B cell (primary cell): Measurements from ENCODE around the gene LAMC3. TPM values are rescaled to one million over a fixed set of nuclear protein-coding genes. Genes with fewer than 3 reads are reported as not detected.

Source experiments
- ATAC-seq: fragments of 200-7000 bp; cut with Tn5 transposase; one replicate; pipeline ENCODE4 v1.10.0; 2021; ENCODE audit warnings: low read depth, mild to moderate bottlenecking, moderate number of reproducible peaks, moderate library complexity
- CTCF ChIA-PET: fragments of 350-600 bp; sonication (Branson Sonifier 250); formaldehyde crosslinking; loops from one replicate; lab custom pipeline; 2021; ENCODE audit warnings: antibody characterized with exemption, inconsistent platforms; lab: Charles Lee
- POLR2A ChIA-PET: fragments of 350-600 bp; sonication (Branson Sonifier 250); formaldehyde crosslinking; loops from one replicate; lab custom pipeline; 2021; ENCODE audit warnings: antibody characterized with exemption; lab: Charles Lee
- DNase-seq: peaks from one replicate; pipeline ENCODE4 v3.0.0; 2013
- H2AFZ ChIP-seq: 2 replicates; pipeline ENCODE4 v1.6.1; 2012; ENCODE audit warnings: mild to moderate bottlenecking, low read depth, low read length; ENCODE audit not compliant: insufficient read depth, poor library complexity, severe bottlenecking
- H3K27ac ChIP-seq, 2 donors: 1 replicate in 1 of 2; 2 replicates in 1 of 2; pipeline ENCODE4 v1.5.1; 2012 to 2013; ENCODE audit warnings: low read length in 2 of 2, mild to moderate bottlenecking in 2 of 2, moderate library complexity in 1 of 2
- H3K27me3 ChIP-seq, 4 experiments: fragments of 200-600 bp in 1 of 4; sonication (generic) in 1 of 4; replicated peaks in 1 of 4; 1 replicate in 2 of 4; 2 replicates in 2 of 4; pipeline versions ENCODE4 v1.6.1 to v1.7.0; 2013 to 2016; ENCODE audit warnings: low read length in 3 of 4, mild to moderate bottlenecking in 2 of 4, mixed read lengths in 1 of 4, moderate library complexity in 1 of 4; ENCODE audit not compliant: insufficient read depth in 4 of 4, control insufficient read depth in 3 of 4; ENCODE audit errors: control extremely low read depth in 1 of 4
- H3K36me3 ChIP-seq, 2 experiments: replicated peaks in 1 of 2; 1 replicate in 1 of 2; 2 replicates in 1 of 2; pipeline versions ENCODE4 v1.6.1 to v1.7.1; 2013; ENCODE audit warnings: low read length in 1 of 2; ENCODE audit not compliant: insufficient read depth in 2 of 2, control insufficient read depth in 1 of 2; ENCODE audit errors: control extremely low read depth in 1 of 2, extremely low read depth in 1 of 2
- H3K4me1 ChIP-seq, 2 donors: fragments of 200-600 bp in 1 of 2; sonication (generic) in 1 of 2; 1 replicate in 1 of 2; 2 replicates in 1 of 2; pipeline versions ENCODE4 v1.5.1 to v1.6.1; 2013 to 2017; ENCODE audit warnings: low read length in 2 of 2; ENCODE audit not compliant: control insufficient read depth in 2 of 2, insufficient read depth in 2 of 2
- H3K4me2 ChIP-seq: replicated peaks from 2 replicates; pipeline ENCODE3; 2012; ENCODE audit warnings: mild to moderate bottlenecking, low read depth, low read length; ENCODE audit not compliant: poor library complexity, severe bottlenecking
- H3K4me3 ChIP-seq, 5 experiments: fragments of 200-600 bp in 1 of 5; sonication (generic) in 1 of 5; 1 replicate in 3 of 5; 2 replicates in 2 of 5; pipeline versions ENCODE4 v1.5.1 to v1.7.0; 2011 to 2016; ENCODE audit warnings: low read length in 4 of 5, mild to moderate bottlenecking in 4 of 5, low read depth in 2 of 5, control low read depth in 1 of 5, moderate library complexity in 1 of 5; ENCODE audit not compliant: insufficient read depth in 1 of 5; ENCODE audit errors: control extremely low read depth in 1 of 5, extremely low read depth in 1 of 5
- H3K79me2 ChIP-seq: fragments of 200-600 bp; sonication (generic); one replicate; pipeline ENCODE4 v1.6.0; 2016; ENCODE audit warnings: low read length; ENCODE audit not compliant: control insufficient read depth, insufficient read depth
- H3K9ac ChIP-seq: fragments of 200-600 bp; sonication (generic); 2 replicates; pipeline ENCODE4 v1.6.1; 2017; ENCODE audit warnings: mild to moderate bottlenecking, low read length, moderate library complexity
- H3K9me3 ChIP-seq, 3 donors: one replicate each; pipeline versions ENCODE4 v1.6.1 to v1.7.1; 2013; ENCODE audit warnings: low read length in 2 of 3; ENCODE audit not compliant: control insufficient read depth in 2 of 3, insufficient read depth in 1 of 3; ENCODE audit errors: control extremely low read depth in 1 of 3
- H4K20me1 ChIP-seq: 2 replicates; pipeline ENCODE4 v1.6.0; 2012; ENCODE audit warnings: mild to moderate bottlenecking, low read length; ENCODE audit not compliant: insufficient read depth, control insufficient read depth, poor library complexity, severe bottlenecking
- H3K27ac Mint-ChIP-seq: one replicate; pipeline ENCODE4 v1.8.0; 2021; ENCODE audit warnings: mixed read lengths
- H3K27me3 Mint-ChIP-seq: one replicate; pipeline ENCODE4 v1.8.0; 2021; ENCODE audit warnings: mixed read lengths
- H3K4me1 Mint-ChIP-seq: one replicate; pipeline ENCODE4 v1.8.0; 2021; ENCODE audit warnings: mixed read lengths
- H3K4me3 Mint-ChIP-seq: one replicate; pipeline ENCODE4 v1.8.0; 2021; ENCODE audit warnings: mixed read lengths
- H3K9me3 Mint-ChIP-seq: one replicate; pipeline ENCODE4 v1.8.0; 2022; ENCODE audit warnings: mixed read lengths; ENCODE audit not compliant: insufficient read depth
- CTCF ChIP-seq: fragments of 200-600 bp; IDR thresholded peaks from one replicate; pipeline ENCODE4 v1.8.0; 2022; ENCODE audit warnings: antibody characterized with exemption, mild to moderate bottlenecking
- EZH2 ChIP-seq: IDR thresholded peaks from 2 replicates; pipeline ENCODE4 v1.6.1; 2012; ENCODE audit warnings: borderline replicate concordance, low read depth, mild to moderate bottlenecking, moderate library complexity, low read length; ENCODE audit not compliant: insufficient read depth, poor library complexity, severe bottlenecking
- WGBS: methylation state at CpG from one replicate; pipeline ENCODE4 v1.1.5; 2013; ENCODE audit warnings: missing lambda C conversion rate; ENCODE audit not compliant: insufficient coverage; 5-methylcytosine and 5-hydroxymethylcytosine counted together
- intact Hi-C: fragments of 100-400 bp; cut with micrococcal nuclease; formaldehyde crosslinking; loops from one replicate; pipeline ENCODE4 v1.10.0; 2022
- polyA plus RNA-seq: library from polyadenylated mRNA; depleted of rRNA; stranded (reverse); fragments of >200 nt; gene quantifications from 2 replicates; pipeline ENCODE4 v1.2.3, GENCODE V29; 2012
- total RNA-seq, 2 donors: library from RNA; stranded (reverse); fragments of 120-200 nt in 1 of 2; gene quantifications; 1 replicate in 1 of 2; 2 replicates in 1 of 2; pipeline versions ENCODE4 v1.2.3 to v1.2.4, GENCODE V29; 2013 to 2022

LAMC3 gene
- total and polyA plus RNA-seq, 2 donors (not counting 1 experiment from before 2014, with no cell fraction given), result 0.25 to 0.45 TPM

GRCh38 chr9:130972957-130973685, 35.9 kb upstream of the LAMC3 start:
- H3K27me3 Mint-ChIP-seq, result peaks cover 18% of the 10 kb centered on the region
- H3K4me3 ChIP-seq, result no peak overlapping the region
- no peak overlapping the region for H3K27ac Mint-ChIP-seq
- 85% methylated on average over 19 of the region's 19 CpGs for WGBS
- CTCF ChIA-PET, result interaction anchor here (1.6 kb wide), 1 partner anchor 73 kb away, joined by 4 read pairs; no protein-coding TSS in a partner anchor
- H3K79me2 ChIP-seq, result no peaks in the 10 kb centered on the region
- H3K4me2 ChIP-seq, result no peak overlapping the region
- ATAC-seq, result no peak
- H3K36me3 ChIP-seq, result no peaks in the 10 kb centered on the region
- TF ChIP-seq EZH2 (no peak), CTCF (no peak)
- H3K27me3 ChIP-seq, result peaks cover 0 to 11% (median 0%) of the 10 kb centered on the region in 4 experiments
- H3K4me3 Mint-ChIP-seq, result no peak overlapping the region
- DNase-seq, result no peak
- H4K20me1 ChIP-seq, result no peaks in the 10 kb centered on the region
- H2AFZ ChIP-seq, result no peak overlapping the region
- no peaks in the 10 kb centered on the region for H3K4me1 Mint-ChIP-seq
- POLR2A ChIA-PET, result no interaction called here
- intact Hi-C loops, result no loop called here
- no peaks in the 10 kb centered on the region for H3K4me1 ChIP-seq
- H3K27ac ChIP-seq, result no peak overlapping the region
- no peaks in the 10 kb centered on the region for H3K9me3 Mint-ChIP-seq
- no peak overlapping the region for H3K9ac ChIP-seq
- no peaks in the 10 kb centered on the region for H3K9me3 ChIP-seq

- H3K9me3 ChIP-seq, result no peaks in the 10 kb centered on the region
- CTCF ChIA-PET, result interaction anchor here (1.6 kb wide), 1 partner anchor 73 kb away, joined by 4 read pairs; no protein-coding TSS in a partner anchor
- H3K4me2 ChIP-seq, result no peak overlapping the region
- no peaks in the 10 kb centered on the region for H4K20me1 ChIP-seq
- Mint-ChIP-seq H3K27me3 (peaks cover 18% of the 10 kb centered on the region), H3K4me1 (no peaks in the 10 kb centered on the region), H3K27ac (no peak overlapping the region), H3K4me3 (no peak overlapping the region), H3K9me3 (no peaks in the 10 kb centered on the region)
- DNase-seq (no peak), ATAC-seq (no peak)
- H3K27me3 ChIP-seq, result peaks cover 0 to 11% (median 0%) of the 10 kb centered on the region in 4 experiments
- intact Hi-C loops, result no loop called here
- H3K79me2 ChIP-seq, result no peaks in the 10 kb centered on the region
- no peak overlapping the region for H3K27ac ChIP-seq
- TF ChIP-seq CTCF, result no peak
- no peak for TF ChIP-seq EZH2
- H3K4me1 ChIP-seq, result no peaks in the 10 kb centered on the region
- no peak overlapping the region for H3K9ac ChIP-seq
- POLR2A ChIA-PET, result no interaction called here
- WGBS, result 81% methylated on average over 18 of the region's 21 CpGs
- H2AFZ ChIP-seq, result no peak overlapping the region
- H3K36me3 ChIP-seq, result no peaks in the 10 kb centered on the region
- H3K4me3 ChIP-seq, result no peak overlapping the region
Observed at GRCh38 chr9:130973686-130974281, 35.2 kb upstream of the LAMC3 start.
